Transverse colon (tissue), 4 donors: ENCODE measurements around the gene ZNF222. TPM values are rescaled to one million over a fixed set of nuclear protein-coding genes. Genes with fewer than 3 reads are reported as not detected.
A peak's percentile ranks its signal among the peaks of the same experiment; 100 is the strongest.

ENCODE experiments used
- DNase-seq: peaks from one replicate; pipeline ENCODE4 v3.0.0-alpha.2; 2019
- H3K27ac ChIP-seq, 4 donors: fragments of 200-600 bp; sonication (generic); 2 replicates each; pipeline ENCODE4 v1.5.1; 2016 to 2018; ENCODE audit warnings: inconsistent platforms in 4 of 4
- H3K27me3 ChIP-seq: fragments of 200-600 bp; sonication (generic); 2 replicates; pipeline ENCODE4 v1.5.1; 2017; ENCODE audit warnings: inconsistent platforms
- H3K36me3 ChIP-seq, 4 donors: fragments of 200-600 bp; sonication (generic); 2 replicates each; pipeline ENCODE4 v1.5.1; 2017 to 2019; ENCODE audit warnings: inconsistent platforms in 4 of 4
- H3K4me1 ChIP-seq, 4 donors: fragments of 200-600 bp; sonication (generic); 2 replicates each; pipeline ENCODE4 v1.5.1; 2017 to 2020; ENCODE audit warnings: inconsistent platforms in 4 of 4
- H3K4me3 ChIP-seq, 4 donors: fragments of 200-600 bp; sonication (generic); 1 replicate in 1 of 4; 2 replicates in 3 of 4; pipeline versions ENCODE4 v1.5.1 to v1.6.1; 2017 to 2019; ENCODE audit warnings: inconsistent platforms in 4 of 4
- H3K9me3 ChIP-seq, 2 donors: fragments of 200-600 bp; sonication (generic); 2 replicates each; pipeline ENCODE4 v1.5.1; 2017 to 2019; ENCODE audit warnings: inconsistent platforms in 2 of 2
- EP300 ChIP-seq: sonication (generic); formaldehyde crosslinking; IDR thresholded peaks from one replicate; pipeline ENCODE4 v1.6.1; 2017; ENCODE audit warnings: antibody characterized with exemption, low read depth
- POLR2A ChIP-seq: fragments of 450-650 bp; IDR thresholded peaks from one replicate; pipeline ENCODE4 v1.6.1; 2016; ENCODE audit warnings: antibody characterized with exemption, mild to moderate bottlenecking, moderate library complexity
- POLR2AphosphoS5 ChIP-seq, 3 donors: sonication (generic); formaldehyde crosslinking; IDR thresholded peaks; one replicate each; pipeline ENCODE4 v1.6.1; 2016; ENCODE audit warnings: antibody characterized with exemption in 3 of 3
- whole genome bisulfite sequencing, 2 donors: methylation state at CpG; one replicate each; pipeline ENCODE4 v1.1.5; 2018; ENCODE audit warnings: low coverage in 1 of 2; 5-methylcytosine and 5-hydroxymethylcytosine counted together
- in situ Hi-C, 4 donors: fragments of 200-750 bp; cut with MboI; loops; one replicate each; pipeline versions ENCODE4 v1.15.0 to v1.15.1; 2017; ENCODE audit warnings: low sequenced_read_pairs in 3 of 4, low pct_ligation_motif_present in 1 of 4, low pct_unique_long_range_greater_than_20kb in 1 of 4
- intact Hi-C: fragments of 100-400 bp; cut with DNase I; formaldehyde crosslinking; loops from one replicate; pipeline ENCODE4 v1.15.1; 2023; ENCODE audit warnings: low total_unique reads
- total RNA-seq, 4 donors: library from RNA; depleted of rRNA; stranded (reverse); fragments of >200 nt; gene quantifications; one replicate each; pipeline ENCODE4 v1.1.0, GENCODE V29; 2016
- TF ChIP-seq, protein P1 (sequence below), 5 experiments: fragments of 200-600 bp in 3 of 5; fragments of 450-650 bp in 2 of 5; sonication (generic) in 3 of 5; IDR thresholded peaks; 1 replicate in 2 of 5; 2 replicates in 3 of 5; pipeline ENCODE4 v1.5.1; 2016 to 2017; ENCODE audit warnings: antibody characterized with exemption in 5 of 5, inconsistent platforms in 3 of 5, mild to moderate bottlenecking in 2 of 5, moderate library complexity in 1 of 5

Gene ZNF222
- total RNA-seq, 4 donors from 2014 or later: 2.2 to 6.3 (median 3.0) TPM; not detected in 1

GRCh38 chr19:44003461-44004009 lies 21.6 kb upstream of the ZNF222 start:
- intact Hi-C loops: no loop called here
- in situ Hi-C loops: no loop called here
- no peaks in the 10 kb centered on the region for H3K27me3 ChIP-seq
- peaks cover 0 to 19% (median 9%) of the 10 kb centered on the region in 4 donors for H3K36me3 ChIP-seq
- DNase-seq: peak; percentile 8
- TF ChIP-seq POLR2A (no peak), POLR2AphosphoS5 (IDR thresholded peaks at IDR 0.05) (no peak), EP300 (no peak)
- TF ChIP-seq, protein P1, sequence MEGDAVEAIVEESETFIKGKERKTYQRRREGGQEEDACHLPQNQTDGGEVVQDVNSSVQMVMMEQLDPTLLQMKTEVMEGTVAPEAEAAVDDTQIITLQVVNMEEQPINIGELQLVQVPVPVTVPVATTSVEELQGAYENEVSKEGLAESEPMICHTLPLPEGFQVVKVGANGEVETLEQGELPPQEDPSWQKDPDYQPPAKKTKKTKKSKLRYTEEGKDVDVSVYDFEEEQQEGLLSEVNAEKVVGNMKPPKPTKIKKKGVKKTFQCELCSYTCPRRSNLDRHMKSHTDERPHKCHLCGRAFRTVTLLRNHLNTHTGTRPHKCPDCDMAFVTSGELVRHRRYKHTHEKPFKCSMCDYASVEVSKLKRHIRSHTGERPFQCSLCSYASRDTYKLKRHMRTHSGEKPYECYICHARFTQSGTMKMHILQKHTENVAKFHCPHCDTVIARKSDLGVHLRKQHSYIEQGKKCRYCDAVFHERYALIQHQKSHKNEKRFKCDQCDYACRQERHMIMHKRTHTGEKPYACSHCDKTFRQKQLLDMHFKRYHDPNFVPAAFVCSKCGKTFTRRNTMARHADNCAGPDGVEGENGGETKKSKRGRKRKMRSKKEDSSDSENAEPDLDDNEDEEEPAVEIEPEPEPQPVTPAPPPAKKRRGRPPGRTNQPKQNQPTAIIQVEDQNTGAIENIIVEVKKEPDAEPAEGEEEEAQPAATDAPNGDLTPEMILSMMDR (IDR thresholded peaks at IDR 0.05): no peak
- H3K4me1 ChIP-seq: peaks cover 0 to 17% (median 14%) of the 10 kb centered on the region in 4 donors
- H3K27ac ChIP-seq: peak overlapping the region; percentile 64 to 86 (median 74)
- peaks cover 16 to 17% of the 10 kb centered on the region in 2 donors for H3K9me3 ChIP-seq
- WGBS, 2 donors: 2 to 40% methylated on average over 1 to 15 of the region's 15 CpGs
- H3K4me3 ChIP-seq: peak overlapping the region; percentile 34 to 95 (median 74)

DNA sequence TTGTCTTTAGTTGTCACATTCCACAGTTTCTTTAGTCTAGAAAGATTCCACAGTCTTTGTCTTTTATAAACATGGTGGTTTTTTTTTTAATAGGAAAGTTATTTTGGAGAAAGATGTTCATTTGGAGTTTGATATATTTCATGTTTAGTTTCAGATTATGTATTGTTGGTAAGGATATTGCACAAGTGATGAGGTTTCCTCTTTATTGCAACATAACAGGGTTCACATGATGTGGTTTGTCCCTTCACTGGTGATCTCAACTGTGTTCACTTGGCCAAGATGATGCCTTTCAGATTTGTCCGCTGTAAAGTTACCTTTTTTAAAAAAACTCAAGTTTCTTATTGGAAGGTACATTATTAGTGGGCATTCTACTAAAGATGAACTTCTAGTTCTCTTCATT lies 19.2 kb upstream of the ZNF222 start:
- intact Hi-C loops: no loop called here
- no peaks in the 10 kb centered on the region for H3K27me3 ChIP-seq
- H3K36me3 ChIP-seq: peaks cover 3 to 44% (median 23%) of the 10 kb centered on the region in 4 donors
- H3K4me3 ChIP-seq: no peak overlapping the region
- H3K9me3 ChIP-seq: peaks cover 41% of the 10 kb centered on the region in 2 donors
- in situ Hi-C loops: no loop called here
- H3K27ac ChIP-seq: no peak overlapping the region
- 82 to 85% methylated on average over 1 of the region's 1 CpG for WGBS, 2 donors
- no peak for TF ChIP-seq POLR2A
- TF ChIP-seq, protein P1 (IDR thresholded peaks at IDR 0.05): no peak
- TF ChIP-seq EP300: no peak
- no peak for TF ChIP-seq POLR2AphosphoS5 (IDR thresholded peaks at IDR 0.05)
- H3K4me1 ChIP-seq: peaks cover 0 to 17% (median 14%) of the 10 kb centered on the region in 4 donors
- DNase-seq: no peak

DNA sequence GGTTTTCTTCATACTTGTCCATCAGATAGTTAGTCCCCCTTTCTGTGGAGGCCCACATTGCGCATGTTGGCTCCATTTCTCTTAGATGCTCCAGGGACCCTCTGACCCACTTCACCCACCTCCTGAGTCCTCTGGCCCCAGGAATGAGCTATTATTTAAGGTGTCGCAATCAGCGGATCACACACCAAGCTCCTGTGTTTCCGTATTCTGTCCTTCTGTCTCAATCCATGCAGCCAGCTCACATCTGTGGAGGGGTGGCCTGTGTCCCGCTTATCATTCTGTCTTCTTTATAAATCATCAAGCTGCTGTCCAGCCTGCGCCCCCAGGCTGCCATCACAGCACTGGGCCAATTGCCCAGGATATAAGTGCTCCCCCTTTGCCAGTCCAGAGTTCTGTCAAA lies 17.7 kb upstream of the ZNF222 start:
- DNase-seq: no peak
- peaks cover 51 to 56% of the 10 kb centered on the region in 2 donors for H3K9me3 ChIP-seq
- H3K27ac ChIP-seq: no peak overlapping the region
- intact Hi-C loops (no loop called here), in situ Hi-C loops (no loop called here)
- TF ChIP-seq POLR2A: no peak
- TF ChIP-seq, protein P1 (IDR thresholded peaks at IDR 0.05): no peak
- TF ChIP-seq POLR2AphosphoS5 (IDR thresholded peaks at IDR 0.05): no peak
- no peak for TF ChIP-seq EP300
- peaks cover 0 to 11% (median 9%) of the 10 kb centered on the region in 4 donors for H3K4me1 ChIP-seq
- H3K4me3 ChIP-seq: no peak overlapping the region
- H3K36me3 ChIP-seq: peaks cover 3 to 58% (median 30%) of the 10 kb centered on the region in 4 donors
- no peaks in the 10 kb centered on the region for H3K27me3 ChIP-seq
- WGBS, 2 donors: 99 to 100% methylated on average over 2 to 6 of the region's 6 CpGs

- no peak for DNase-seq
- 57 to 91% methylated on average over 1 to 5 of the region's 5 CpGs for WGBS, 2 donors
- no peaks in the 10 kb centered on the region for H3K4me1 ChIP-seq
- H3K27ac ChIP-seq: no peak overlapping the region
- no peak for TF ChIP-seq POLR2A
- TF ChIP-seq, protein P1 (IDR thresholded peaks at IDR 0.05): no peak
- no peak for TF ChIP-seq POLR2AphosphoS5 (IDR thresholded peaks at IDR 0.05)
- TF ChIP-seq EP300: no peak
- peaks cover 64 to 80% of the 10 kb centered on the region in 2 donors for H3K9me3 ChIP-seq
- H3K36me3 ChIP-seq: peaks cover 3 to 59% (median 31%) of the 10 kb centered on the region in 4 donors
- no peaks in the 10 kb centered on the region for H3K27me3 ChIP-seq
- H3K4me3 ChIP-seq: no peak overlapping the region
- in situ Hi-C loops (no loop called here), intact Hi-C loops (no loop called here)
Measured at GRCh38 chr19:44010468-44010867, 14.7 kb upstream of the ZNF222 start.
